ENCODE measurements around the gene IPO13. TPM values are rescaled to one million over a fixed set of nuclear protein-coding genes. Genes with fewer than 3 reads are reported as not detected.

IPO13 gene
- total RNA-seq, 1 experiment from 2014 or later, result 33.7 TPM

GRCh38 chr1:43982241-43982640, 35.5 kb downstream of the IPO13 start:
- peaks cover 16% of the 10 kb centered on the region; the same call in 1 of the 2 replicates for H3K36me3 ChIP-seq (ENCODE audit: low read depth, low read length)
- CTCF ChIA-PET, result no interaction called here
- H4K20me1 ChIP-seq (ENCODE audit: low read length), result 0 out of 2 replicates have a peak, but pooled peaks cover 7% of the 10 kb centered on the region

DNA sequence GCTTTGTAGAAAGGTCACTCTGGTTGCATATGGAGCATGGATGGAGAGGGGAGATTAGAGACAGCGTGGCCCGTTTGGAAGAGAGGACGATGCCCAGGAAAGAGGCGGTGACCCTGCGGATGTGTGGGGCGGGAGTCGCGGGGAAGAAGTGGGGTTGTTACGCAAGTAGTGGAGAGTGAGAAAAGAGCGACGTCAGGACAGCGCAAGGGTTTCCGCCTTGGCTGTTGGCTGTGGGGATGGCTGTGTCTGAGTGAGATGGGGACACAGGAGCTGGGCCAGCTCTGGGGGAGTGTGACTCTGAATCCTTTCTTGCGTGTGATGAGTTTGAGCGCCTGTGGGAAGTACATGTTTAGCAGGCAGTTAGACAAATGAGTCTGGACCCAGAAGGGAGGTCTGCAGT, 36.1 kb downstream of the IPO13 start:
- Histone ChIP-seq H3F3A (ENCODE audit: low read length, unreplicated experiment) (no peaks in the 10 kb centered on the region), H3K36me3 (ENCODE audit: low read depth, low read length) (peaks cover 10% of the 10 kb centered on the region; the same call in 1 of the 2 replicates), H3K9me2 (replicated peaks; ENCODE audit: low read length) (no peaks in the 10 kb centered on the region), H3K27ac (ENCODE audit: low read length) (no peak overlapping the region), H3K27me3 (ENCODE audit: low read length) (no peaks in the 10 kb centered on the region), H2AFZ (ENCODE audit: low read length) (no peak overlapping the region), H4K20me1 (ENCODE audit: low read length) (0 out of 2 replicates have a peak, but pooled peaks cover 1% of the 10 kb centered on the region), H3K79me2 (ENCODE audit: low read length) (peaks cover 53% of the 10 kb centered on the region), H3K4me2 (ENCODE audit: low read length) (no peak overlapping the region), H3K9me3 (ENCODE audit: low read length) (no peaks in the 10 kb centered on the region), H3K4me3 (ENCODE audit: low read length) (no peak overlapping the region), H3K9ac (ENCODE audit: low read length) (no peak overlapping the region), H3K4me1 (ENCODE audit: insufficient read depth, low read length) (peaks cover 26% of the 10 kb centered on the region)
- TF ChIP-seq EZH2phosphoT487 (IDR thresholded peaks at IDR 0.05; ENCODE audit: borderline replicate concordance, low read length) (no peak), CTCF (conservative IDR thresholded peaks at IDR 0.05; ENCODE audit: low read depth, low read length) (no peak), EZH2 (IDR thresholded peaks at IDR 0.05; ENCODE audit: low read length, unreplicated experiment) (no peak)
- CTCF ChIA-PET, result no interaction called here
- intact Hi-C loops (cut with micrococcal nuclease), result no loop called here
- no TSS peak for BruUV-seq (replicated peaks)
- no peak for ATAC-seq
- DNase-seq, result no peak
- POLR2A ChIA-PET (ENCODE audit: unreplicated experiment), result no interaction called here

More at GRCh38 chr1:43982241-43982640, 35.5 kb downstream of the IPO13 start:
- peaks cover 31% of the 10 kb centered on the region for H3K4me1 ChIP-seq (ENCODE audit: insufficient read depth, low read length)
- H3K27me3 ChIP-seq (ENCODE audit: low read length), result no peaks in the 10 kb centered on the region
- no TSS peak for BruUV-seq (replicated peaks)
- intact Hi-C loops (cut with micrococcal nuclease), result no loop called here
- no peak overlapping the region for H2AFZ ChIP-seq (ENCODE audit: low read length)
- no peak overlapping the region for H3K4me2 ChIP-seq (ENCODE audit: low read length)
- H3F3A ChIP-seq (ENCODE audit: low read length, unreplicated experiment), result no peaks in the 10 kb centered on the region
- no peaks in the 10 kb centered on the region for H3K9me3 ChIP-seq (ENCODE audit: low read length)
- POLR2A ChIA-PET (ENCODE audit: unreplicated experiment), result interaction anchor here (0.6 kb wide), 1 partner anchor 49 kb away, joined by 13 read pairs; the partner anchor contains the start of gene SLC6A9
- ATAC-seq (no peak), DNase-seq (no peak)
- H3K79me2 ChIP-seq (ENCODE audit: low read length), result peaks cover 59% of the 10 kb centered on the region
- H3K9me2 ChIP-seq (replicated peaks; ENCODE audit: low read length), result no peaks in the 10 kb centered on the region
- H3K4me3 ChIP-seq (ENCODE audit: low read length), result no peak overlapping the region
- H3K27ac ChIP-seq (ENCODE audit: low read length), result no peak overlapping the region
- TF ChIP-seq EZH2phosphoT487 (IDR thresholded peaks at IDR 0.05; ENCODE audit: borderline replicate concordance, low read length), result no peak
- TF ChIP-seq EZH2 (IDR thresholded peaks at IDR 0.05; ENCODE audit: low read length, unreplicated experiment), result no peak
- no peak for TF ChIP-seq CTCF (conservative IDR thresholded peaks at IDR 0.05; ENCODE audit: low read depth, low read length)
- H3K9ac ChIP-seq (ENCODE audit: low read length), result no peak overlapping the region

GRCh38 chr1:43983253-43983899, 36.6 kb downstream of the IPO13 start:
- Histone ChIP-seq H3K27ac (ENCODE audit: low read length) (no peak overlapping the region), H4K20me1 (ENCODE audit: low read length) (no peaks in the 10 kb centered on the region), H3K79me2 (ENCODE audit: low read length) (peaks cover 48% of the 10 kb centered on the region), H3K4me3 (ENCODE audit: low read length) (no peak overlapping the region), H3K9me3 (ENCODE audit: low read length) (no peaks in the 10 kb centered on the region), H3K36me3 (ENCODE audit: low read depth, low read length) (peaks cover 9% of the 10 kb centered on the region; the same call in 1 of the 2 replicates), H3K9me2 (replicated peaks; ENCODE audit: low read length) (no peaks in the 10 kb centered on the region), H3F3A (ENCODE audit: low read length, unreplicated experiment) (no peaks in the 10 kb centered on the region), H3K4me2 (ENCODE audit: low read length) (no peak overlapping the region), H3K9ac (ENCODE audit: low read length) (no peak overlapping the region), H3K27me3 (ENCODE audit: low read length) (no peaks in the 10 kb centered on the region), H3K4me1 (ENCODE audit: insufficient read depth, low read length) (peaks cover 20% of the 10 kb centered on the region), H2AFZ (ENCODE audit: low read length) (no peak overlapping the region)
- ChIA-PET POLR2A (ENCODE audit: unreplicated experiment) (no interaction called here), CTCF (no interaction called here)
- TF ChIP-seq EZH2 (IDR thresholded peaks at IDR 0.05; ENCODE audit: low read length, unreplicated experiment) (no peak), CTCF (conservative IDR thresholded peaks at IDR 0.05; ENCODE audit: low read depth, low read length) (no peak), EZH2phosphoT487 (IDR thresholded peaks at IDR 0.05; ENCODE audit: borderline replicate concordance, low read length) (no peak)
- ATAC-seq, result no peak
- BruUV-seq (replicated peaks), result no TSS peak
- no peak for DNase-seq
- intact Hi-C loops (cut with micrococcal nuclease), result no loop called here
